ENCODE measurements around the gene EML4. TPM values are rescaled to one million over a fixed set of nuclear protein-coding genes. Genes with fewer than 3 reads are reported as not detected.
A peak's percentile ranks its signal among the peaks of the same experiment; 100 is the strongest.

Gene EML4
- total and polyA plus RNA-seq, 10 of the 15 experiments (the other 5 are each of a cell fraction or from before 2014, with no cell fraction given), result 23.1 to 91.3 (median 77.4) TPM

DNA sequence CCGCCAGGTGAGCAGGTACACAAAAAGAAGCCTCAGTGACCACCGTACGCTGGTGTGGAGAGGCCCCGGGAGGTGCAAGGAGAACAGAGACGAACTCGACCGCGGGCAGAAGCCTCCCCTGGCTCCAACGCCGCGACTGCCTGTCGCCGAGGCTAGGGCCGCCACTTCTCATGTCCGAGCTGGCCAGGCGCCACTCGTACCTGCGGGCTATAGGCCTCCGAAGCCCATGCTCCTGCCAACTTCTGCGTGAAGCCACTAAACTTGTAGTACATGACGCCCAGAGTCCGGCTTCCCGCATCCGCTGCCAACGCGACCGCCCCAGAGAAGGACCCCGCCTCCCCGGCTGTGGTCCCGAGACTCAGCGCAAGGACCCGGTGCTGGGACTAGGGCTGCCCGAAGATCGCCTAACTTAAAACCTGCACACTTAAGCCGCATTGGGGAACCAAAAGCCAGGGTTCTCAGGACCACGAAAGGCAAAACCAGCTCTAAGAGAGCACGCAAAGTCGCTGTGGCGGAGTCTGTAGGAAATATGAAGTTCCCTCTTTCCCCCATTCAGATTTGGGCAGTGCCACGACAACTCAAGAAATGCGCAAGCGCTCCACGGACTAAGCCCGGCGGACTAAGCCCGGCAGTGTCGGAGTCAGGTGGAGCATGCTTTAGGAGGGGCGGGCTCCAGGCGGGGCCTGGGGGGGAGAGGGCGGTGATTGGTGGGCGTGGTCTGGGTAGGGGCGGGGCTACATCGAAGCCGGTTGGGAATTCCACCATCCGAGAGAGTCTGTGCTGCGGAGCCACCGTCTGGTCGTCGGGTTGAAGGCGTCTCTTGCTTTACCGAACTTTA, 192.0 kb downstream of the EML4 start, which contains the start of gene COX7A2L (continued):
- TF ChIP-seq, protein P1, sequence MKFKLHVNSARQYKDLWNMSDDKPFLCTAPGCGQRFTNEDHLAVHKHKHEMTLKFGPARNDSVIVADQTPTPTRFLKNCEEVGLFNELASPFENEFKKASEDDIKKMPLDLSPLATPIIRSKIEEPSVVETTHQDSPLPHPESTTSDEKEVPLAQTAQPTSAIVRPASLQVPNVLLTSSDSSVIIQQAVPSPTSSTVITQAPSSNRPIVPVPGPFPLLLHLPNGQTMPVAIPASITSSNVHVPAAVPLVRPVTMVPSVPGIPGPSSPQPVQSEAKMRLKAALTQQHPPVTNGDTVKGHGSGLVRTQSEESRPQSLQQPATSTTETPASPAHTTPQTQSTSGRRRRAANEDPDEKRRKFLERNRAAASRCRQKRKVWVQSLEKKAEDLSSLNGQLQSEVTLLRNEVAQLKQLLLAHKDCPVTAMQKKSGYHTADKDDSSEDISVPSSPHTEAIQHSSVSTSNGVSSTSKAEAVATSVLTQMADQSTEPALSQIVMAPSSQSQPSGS (IDR thresholded peaks at IDR 0.05; ENCODE audit: low read length), result no peak
- TF ChIP-seq IKZF1 (conservative IDR thresholded peaks at IDR 0.05) (peak; percentile 80), NR2C1 (IDR thresholded peaks at IDR 0.05) (no peak), CREM (IDR thresholded peaks at IDR 0.05; ENCODE audit: low read depth) (peak; percentile 95), STAT1 (conservative IDR thresholded peaks at IDR 0.05) (peak; percentile 85; the same call in 1 of the 2 replicates), ELK1 (IDR thresholded peaks at IDR 0.05; ENCODE audit: low read depth, low read length) (no peak), RBBP5 (conservative IDR thresholded peaks at IDR 0.05) (no peak), NFIC (IDR thresholded peaks at IDR 0.05; ENCODE audit: low read depth, low read length) (no peak; the same call in 1 of the 2 replicates), JUND (IDR thresholded peaks at IDR 0.05; ENCODE audit: low read depth, low read length) (no peak), CHD4 (IDR thresholded peaks at IDR 0.05) (no peak), SP1 (IDR thresholded peaks at IDR 0.05; ENCODE audit: low read depth, low read length) (no peak), SPI1 (IDR thresholded peaks at IDR 0.05; ENCODE audit: borderline replicate concordance, insufficient read depth, low read depth, low read length) (no peak; the same call in 1 of the 2 replicates), HDAC6 (IDR thresholded peaks at IDR 0.05; ENCODE audit: unreplicated experiment) (no peak), SREBF1 (IDR thresholded peaks at IDR 0.05; ENCODE audit: low read length) (no peak), MTA2 (IDR thresholded peaks at IDR 0.05; ENCODE audit: low read depth) (no peak)
- TF ChIP-seq, protein P2, sequence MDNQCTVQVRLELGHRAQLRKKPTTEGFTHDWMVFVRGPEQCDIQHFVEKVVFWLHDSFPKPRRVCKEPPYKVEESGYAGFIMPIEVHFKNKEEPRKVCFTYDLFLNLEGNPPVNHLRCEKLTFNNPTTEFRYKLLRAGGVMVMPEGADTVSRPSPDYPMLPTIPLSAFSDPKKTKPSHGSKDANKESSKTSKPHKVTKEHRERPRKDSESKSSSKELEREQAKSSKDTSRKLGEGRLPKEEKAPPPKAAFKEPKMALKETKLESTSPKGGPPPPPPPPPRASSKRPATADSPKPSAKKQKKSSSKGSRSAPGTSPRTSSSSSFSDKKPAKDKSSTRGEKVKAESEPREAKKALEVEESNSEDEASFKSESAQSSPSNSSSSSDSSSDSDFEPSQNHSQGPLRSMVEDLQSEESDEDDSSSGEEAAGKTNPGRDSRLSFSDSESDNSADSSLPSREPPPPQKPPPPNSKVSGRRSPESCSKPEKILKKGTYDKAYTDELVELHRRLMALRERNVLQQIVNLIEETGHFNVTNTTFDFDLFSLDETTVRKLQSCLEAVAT (IDR thresholded peaks at IDR 0.05), result peak; percentile 55; the same call in 1 of the 2 replicates
- TF ChIP-seq, protein P3, sequence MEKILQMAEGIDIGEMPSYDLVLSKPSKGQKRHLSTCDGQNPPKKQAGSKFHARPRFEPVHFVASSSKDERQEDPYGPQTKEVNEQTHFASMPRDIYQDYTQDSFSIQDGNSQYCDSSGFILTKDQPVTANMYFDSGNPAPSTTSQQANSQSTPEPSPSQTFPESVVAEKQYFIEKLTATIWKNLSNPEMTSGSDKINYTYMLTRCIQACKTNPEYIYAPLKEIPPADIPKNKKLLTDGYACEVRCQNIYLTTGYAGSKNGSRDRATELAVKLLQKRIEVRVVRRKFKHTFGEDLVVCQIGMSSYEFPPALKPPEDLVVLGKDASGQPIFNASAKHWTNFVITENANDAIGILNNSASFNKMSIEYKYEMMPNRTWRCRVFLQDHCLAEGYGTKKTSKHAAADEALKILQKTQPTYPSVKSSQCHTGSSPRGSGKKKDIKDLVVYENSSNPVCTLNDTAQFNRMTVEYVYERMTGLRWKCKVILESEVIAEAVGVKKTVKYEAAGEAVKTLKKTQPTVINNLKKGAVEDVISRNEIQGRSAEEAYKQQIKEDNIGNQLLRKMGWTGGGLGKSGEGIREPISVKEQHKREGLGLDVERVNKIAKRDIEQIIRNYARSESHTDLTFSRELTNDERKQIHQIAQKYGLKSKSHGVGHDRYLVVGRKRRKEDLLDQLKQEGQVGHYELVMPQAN (conservative IDR thresholded peaks at IDR 0.05), result peak; percentile 94
- TF ChIP-seq, protein P4, sequence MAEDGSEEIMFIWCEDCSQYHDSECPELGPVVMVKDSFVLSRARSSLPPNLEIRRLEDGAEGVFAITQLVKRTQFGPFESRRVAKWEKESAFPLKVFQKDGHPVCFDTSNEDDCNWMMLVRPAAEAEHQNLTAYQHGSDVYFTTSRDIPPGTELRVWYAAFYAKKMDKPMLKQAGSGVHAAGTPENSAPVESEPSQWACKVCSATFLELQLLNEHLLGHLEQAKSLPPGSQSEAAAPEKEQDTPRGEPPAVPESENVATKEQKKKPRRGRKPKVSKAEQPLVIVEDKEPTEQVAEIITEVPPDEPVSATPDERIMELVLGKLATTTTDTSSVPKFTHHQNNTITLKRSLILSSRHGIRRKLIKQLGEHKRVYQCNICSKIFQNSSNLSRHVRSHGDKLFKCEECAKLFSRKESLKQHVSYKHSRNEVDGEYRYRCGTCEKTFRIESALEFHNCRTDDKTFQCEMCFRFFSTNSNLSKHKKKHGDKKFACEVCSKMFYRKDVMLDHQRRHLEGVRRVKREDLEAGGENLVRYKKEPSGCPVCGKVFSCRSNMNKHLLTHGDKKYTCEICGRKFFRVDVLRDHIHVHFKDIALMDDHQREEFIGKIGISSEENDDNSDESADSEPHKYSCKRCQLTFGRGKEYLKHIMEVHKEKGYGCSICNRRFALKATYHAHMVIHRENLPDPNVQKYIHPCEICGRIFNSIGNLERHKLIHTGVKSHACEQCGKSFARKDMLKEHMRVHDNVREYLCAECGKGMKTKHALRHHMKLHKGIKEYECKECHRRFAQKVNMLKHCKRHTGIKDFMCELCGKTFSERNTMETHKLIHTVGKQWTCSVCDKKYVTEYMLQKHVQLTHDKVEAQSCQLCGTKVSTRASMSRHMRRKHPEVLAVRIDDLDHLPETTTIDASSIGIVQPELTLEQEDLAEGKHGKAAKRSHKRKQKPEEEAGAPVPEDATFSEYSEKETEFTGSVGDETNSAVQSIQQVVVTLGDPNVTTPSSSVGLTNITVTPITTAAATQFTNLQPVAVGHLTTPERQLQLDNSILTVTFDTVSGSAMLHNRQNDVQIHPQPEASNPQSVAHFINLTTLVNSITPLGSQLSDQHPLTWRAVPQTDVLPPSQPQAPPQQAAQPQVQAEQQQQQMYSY (CRISPR knock-in tag; IDR thresholded peaks at IDR 0.05), result no peak
